Neural cell (in vitro differentiated cells): ENCODE data around the gene LCP2. TPM values are rescaled to one million over a fixed set of nuclear protein-coding genes. Genes with fewer than 3 reads are reported as not detected.

Experiments
- H2AFZ ChIP-seq: fragments of 200-600, 300-800 bp; sonication (generic), shearing (Covaris generic); 2 replicates; pipeline ENCODE4 v1.6.0; 2014; ENCODE audit warnings: low read depth, mild to moderate bottlenecking, antibody characterized with exemption, low read length, moderate library complexity
- H3F3A ChIP-seq: fragments of 200-600 bp; shearing (Covaris generic); 2 replicates; pipeline ENCODE4 v1.6.1; 2016; ENCODE audit warnings: mild to moderate bottlenecking, moderate library complexity, mixed read lengths, antibody characterized with exemption, low read length; ENCODE audit not compliant: insufficient read depth, poor library complexity, severe bottlenecking
- H3K27ac ChIP-seq: fragments of 200-600, 300-800 bp; sonication (generic), shearing (Covaris generic); 2 replicates; pipeline ENCODE4 v1.5.1; 2014; ENCODE audit warnings: mild to moderate bottlenecking, low read length, moderate library complexity
- H3K27me3 ChIP-seq: fragments of 300-800, 200-600 bp; sonication (generic), shearing (Covaris generic); 2 replicates; pipeline ENCODE4 v1.6.0; 2014; ENCODE audit warnings: mild to moderate bottlenecking, low read depth, low read length, moderate library complexity; ENCODE audit not compliant: insufficient read depth
- H3K36me3 ChIP-seq: fragments of 300-800, 200-600 bp; sonication (generic), shearing (Covaris generic); 2 replicates; pipeline ENCODE4 v1.5.1; 2014; ENCODE audit warnings: mild to moderate bottlenecking, antibody characterized with exemption, low read length, moderate library complexity; ENCODE audit not compliant: insufficient read depth
- H3K4me2 ChIP-seq: fragments of 300-800, 200-600 bp; sonication (generic), shearing (Covaris generic); 2 replicates; pipeline ENCODE4 v1.6.0; 2014; ENCODE audit warnings: mild to moderate bottlenecking, low read length
- H3K4me3 ChIP-seq: fragments of 300-800, 200-600 bp; sonication (generic), shearing (Covaris generic); 2 replicates; pipeline ENCODE4 v1.5.1; 2014; ENCODE audit warnings: mild to moderate bottlenecking, low read length, moderate library complexity
- H3K79me2 ChIP-seq: fragments of 200-600 bp; shearing (Covaris generic); replicated peaks from 2 replicates; pipeline ENCODE4 v1.6.0; 2014; ENCODE audit warnings: mild to moderate bottlenecking, low read length, moderate library complexity; ENCODE audit not compliant: insufficient read depth
- H3K9ac ChIP-seq: fragments of 300-800, 200-600 bp; sonication (generic), shearing (Covaris generic); 2 replicates; pipeline ENCODE4 v1.6.1; 2016; ENCODE audit warnings: mild to moderate bottlenecking, low read length, mixed read lengths
- H3K9me2 ChIP-seq: fragments of 200-600 bp; shearing (Covaris generic); 2 replicates; pipeline ENCODE4 v1.6.1; 2016; ENCODE audit warnings: mild to moderate bottlenecking, low read length, mixed read lengths; ENCODE audit not compliant: insufficient read depth
- H3K9me3 ChIP-seq: fragments of 200-600, 300-800 bp; sonication (generic), shearing (Covaris generic); 2 replicates; pipeline ENCODE4 v1.6.1; 2016; ENCODE audit warnings: mild to moderate bottlenecking, mixed run types, low read length, moderate library complexity, mixed read lengths
- H4K20me1 ChIP-seq: fragments of 200-600 bp; shearing (Covaris generic); 2 replicates; pipeline ENCODE4 v1.6.1; 2016; ENCODE audit warnings: mild to moderate bottlenecking, mixed run types; ENCODE audit not compliant: insufficient read depth
- CTCF ChIP-seq: fragments of 450-650 bp; IDR thresholded peaks from 2 replicates; pipeline ENCODE4 v1.5.1; 2014; ENCODE audit warnings: antibody characterized with exemption, mild to moderate bottlenecking, moderate library complexity; ENCODE audit not compliant: poor library complexity, severe bottlenecking
- EP300 ChIP-seq: fragments of 450-650 bp; conservative IDR thresholded peaks from 2 replicates; pipeline ENCODE4 v1.6.1; 2014; ENCODE audit warnings: antibody characterized with exemption, mild to moderate bottlenecking, moderate library complexity; ENCODE audit not compliant: poor library complexity, severe bottlenecking
- EZH2 ChIP-seq: fragments of 200-600, 300-800 bp; shearing (Covaris generic), sonication (generic); IDR thresholded peaks from 2 replicates; pipeline ENCODE4 v1.6.1; 2014; ENCODE audit warnings: antibody characterized with exemption, low read length, borderline replicate concordance, mild to moderate bottlenecking; ENCODE audit not compliant: insufficient read depth, poor library complexity, severe bottlenecking
- MXI1 ChIP-seq: fragments of 450-650 bp; conservative IDR thresholded peaks from 2 replicates; pipeline ENCODE4 v1.6.1; 2014; ENCODE audit warnings: antibody characterized with exemption, mild to moderate bottlenecking; ENCODE audit not compliant: poor library complexity, severe bottlenecking
- POLR2AphosphoS5 ChIP-seq: IDR thresholded peaks from 2 replicates; pipeline ENCODE4 v1.6.1; 2012
- RAD21 ChIP-seq: fragments of 450-650 bp; conservative IDR thresholded peaks from 2 replicates; pipeline ENCODE4 v1.6.1; 2014; ENCODE audit warnings: antibody characterized with exemption, mild to moderate bottlenecking, moderate library complexity
- REST ChIP-seq: IDR thresholded peaks from 2 replicates; pipeline ENCODE4 v1.6.1; 2012; ENCODE audit warnings: borderline replicate concordance
- SMC3 ChIP-seq: fragments of 450-650 bp; conservative IDR thresholded peaks from 2 replicates; pipeline ENCODE4 v1.6.1; 2014; ENCODE audit warnings: antibody characterized with exemption, mild to moderate bottlenecking, moderate library complexity; ENCODE audit not compliant: poor library complexity
- TAF1 ChIP-seq: IDR thresholded peaks from 2 replicates; pipeline ENCODE4 v1.6.1; 2012; ENCODE audit warnings: low read depth
- polyA plus RNA-seq: library from polyadenylated mRNA; depleted of rRNA; stranded (reverse); fragments of >200 nt; gene quantifications from 2 replicates; pipeline ENCODE4 v1.2.3, GENCODE V29; 2014

Gene LCP2
- polyA plus RNA-seq, 1 donor from 2014 or later, result not detected

GRCh38 chr5:170288151-170288550 is 9.4 kb downstream of the LCP2 start:
- no peaks in the 10 kb centered on the region for H3K9me2 ChIP-seq
- H3K79me2 ChIP-seq, result no peaks in the 10 kb centered on the region
- H3K9ac ChIP-seq, result no peak overlapping the region
- no peaks in the 10 kb centered on the region for H3F3A ChIP-seq
- peaks cover 7% of the 10 kb centered on the region for H3K9me3 ChIP-seq
- H3K4me3 ChIP-seq, result no peak overlapping the region
- H3K4me2 ChIP-seq, result no peak overlapping the region
- H3K27ac ChIP-seq, result no peak overlapping the region
- H2AFZ ChIP-seq, result no peak overlapping the region
- H3K27me3 ChIP-seq, result no peaks in the 10 kb centered on the region
- no peaks in the 10 kb centered on the region for H3K36me3 ChIP-seq
- H4K20me1 ChIP-seq, result no peaks in the 10 kb centered on the region
- no peak for TF ChIP-seq RAD21
- TF ChIP-seq EP300, result no peak
- no peak for TF ChIP-seq EZH2
- no peak for TF ChIP-seq TAF1
- no peak for TF ChIP-seq MXI1
- TF ChIP-seq REST, result no peak

GRCh38 chr5:170287532-170287931 is 10.0 kb downstream of the LCP2 start:
- Histone ChIP-seq H3K27ac (no peak overlapping the region), H3K4me2 (no peak overlapping the region), H2AFZ (no peak overlapping the region), H3K4me3 (no peak overlapping the region), H3K9me3 (peaks cover 8% of the 10 kb centered on the region), H3K36me3 (no peaks in the 10 kb centered on the region), H3K9me2 (no peaks in the 10 kb centered on the region), H4K20me1 (no peaks in the 10 kb centered on the region), H3K79me2 (no peaks in the 10 kb centered on the region), H3K27me3 (no peaks in the 10 kb centered on the region), H3F3A (no peaks in the 10 kb centered on the region), H3K9ac (no peak overlapping the region)
- TF ChIP-seq SMC3 (no peak), CTCF (no peak), POLR2AphosphoS5 (no peak), EZH2 (no peak), EP300 (no peak), MXI1 (no peak), TAF1 (no peak), RAD21 (no peak), REST (no peak)
